GM11168 (cell line): ENCODE data around the gene EVA1B.

Experiments used
- in situ Hi-C: fragments of 300-500 bp; cut with MboI; formaldehyde crosslinking; loops from one replicate; pipeline ENCODE4 v1.12.0; 2022; ENCODE audit warnings: low sequenced_read_pairs; ENCODE audit not compliant: unreplicated experiment

EVA1B gene

DNA sequence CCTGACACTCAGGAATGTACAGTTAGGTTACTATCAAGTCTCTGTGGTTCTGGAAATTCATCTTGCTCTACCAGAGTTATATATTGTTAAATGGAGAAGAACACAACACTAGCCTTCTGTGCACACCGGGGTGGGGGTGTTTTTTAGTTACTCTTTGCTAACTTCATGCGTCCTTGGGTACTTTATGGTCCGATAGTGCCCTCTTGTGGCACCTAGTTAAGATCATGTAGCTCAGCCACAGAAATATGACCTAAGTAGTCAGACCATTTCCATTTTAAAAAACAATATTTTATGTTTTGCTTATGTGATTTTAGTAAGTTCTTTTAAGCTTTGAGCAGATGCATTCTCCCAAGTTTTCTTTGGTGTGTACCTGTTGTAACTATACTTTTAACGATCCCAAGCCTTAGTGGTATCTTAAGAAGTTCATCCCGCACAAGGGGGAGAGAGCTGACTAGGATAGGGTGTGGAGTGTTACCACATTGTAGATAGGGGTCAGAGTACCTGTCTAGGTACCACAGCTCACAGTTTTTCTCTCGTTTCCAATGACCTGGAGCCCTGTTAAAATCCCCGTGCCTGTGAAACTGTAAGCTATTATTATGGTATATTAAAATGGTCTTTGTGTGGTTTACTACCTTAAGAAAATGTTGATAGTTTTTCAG, 37.9 kb downstream of the EVA1B start:
- in situ Hi-C loops: loop anchor here (5.0 kb wide), 1 partner anchor 133 kb away; no protein-coding TSS in a partner anchor

DNA sequence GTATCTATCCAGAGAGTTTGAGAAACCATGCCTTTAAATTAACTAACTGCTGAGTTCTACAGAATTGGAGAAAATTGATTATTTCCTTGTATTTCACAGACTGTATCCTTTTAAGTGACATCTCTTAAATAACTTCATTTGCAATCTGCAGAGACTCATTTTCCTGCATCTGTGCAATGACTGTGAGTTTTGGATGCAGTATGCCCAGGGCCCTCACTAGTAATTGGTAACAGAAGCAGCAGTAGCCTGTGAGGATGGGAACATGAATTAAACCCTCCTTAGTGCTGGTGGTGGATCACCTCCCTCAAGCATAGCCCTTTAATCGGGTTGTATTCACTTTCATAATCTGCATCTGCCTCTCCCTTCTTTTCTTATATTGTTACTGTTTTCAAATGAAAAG, 38.9 kb downstream of the EVA1B start:
- in situ Hi-C loops: no loop called here

DNA sequence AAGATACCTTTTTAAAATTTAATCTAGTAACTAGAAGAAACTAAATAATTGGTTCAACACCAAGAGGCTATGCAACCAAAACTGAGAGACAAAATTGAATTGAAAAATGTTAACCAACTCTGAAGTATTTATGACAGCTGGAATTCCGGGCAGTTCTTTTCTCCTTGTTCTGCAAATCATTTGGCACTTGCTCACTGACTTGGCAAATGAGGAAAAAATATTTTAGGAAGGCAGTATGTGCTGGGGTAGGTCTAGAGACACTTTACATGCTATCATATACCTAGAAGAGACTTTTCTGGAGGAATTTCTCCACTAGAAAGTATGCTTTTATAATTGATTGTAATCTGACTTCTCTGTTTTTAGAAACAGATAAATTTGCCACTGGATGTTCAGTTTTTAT, 39.4 kb downstream of the EVA1B start:
- in situ Hi-C loops: no loop called here

DNA sequence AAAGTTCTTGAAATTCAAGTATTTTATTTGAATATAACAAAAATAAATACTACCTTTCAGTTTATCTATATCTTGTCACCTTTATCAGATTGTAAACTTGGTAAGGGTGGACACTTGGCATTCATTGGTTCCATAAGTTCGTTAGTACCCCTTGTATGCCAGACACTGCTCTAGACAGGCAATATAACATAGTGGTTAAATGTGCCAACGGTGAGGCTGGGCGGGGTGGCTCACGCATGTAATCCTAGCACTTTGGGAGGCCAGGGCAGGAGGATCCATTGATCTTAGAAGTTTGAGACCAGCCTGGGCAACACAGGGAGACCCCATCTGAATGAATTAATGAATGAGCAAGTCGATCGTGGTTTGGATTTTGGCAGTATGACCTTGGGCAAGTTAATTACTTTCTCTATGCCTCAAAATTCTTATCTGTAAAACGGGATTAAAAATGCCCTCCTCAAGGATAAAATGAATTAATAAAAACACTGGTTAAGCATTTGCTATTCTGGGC, 43.6 kb downstream of the EVA1B start:
- in situ Hi-C loops: no loop called here

DNA sequence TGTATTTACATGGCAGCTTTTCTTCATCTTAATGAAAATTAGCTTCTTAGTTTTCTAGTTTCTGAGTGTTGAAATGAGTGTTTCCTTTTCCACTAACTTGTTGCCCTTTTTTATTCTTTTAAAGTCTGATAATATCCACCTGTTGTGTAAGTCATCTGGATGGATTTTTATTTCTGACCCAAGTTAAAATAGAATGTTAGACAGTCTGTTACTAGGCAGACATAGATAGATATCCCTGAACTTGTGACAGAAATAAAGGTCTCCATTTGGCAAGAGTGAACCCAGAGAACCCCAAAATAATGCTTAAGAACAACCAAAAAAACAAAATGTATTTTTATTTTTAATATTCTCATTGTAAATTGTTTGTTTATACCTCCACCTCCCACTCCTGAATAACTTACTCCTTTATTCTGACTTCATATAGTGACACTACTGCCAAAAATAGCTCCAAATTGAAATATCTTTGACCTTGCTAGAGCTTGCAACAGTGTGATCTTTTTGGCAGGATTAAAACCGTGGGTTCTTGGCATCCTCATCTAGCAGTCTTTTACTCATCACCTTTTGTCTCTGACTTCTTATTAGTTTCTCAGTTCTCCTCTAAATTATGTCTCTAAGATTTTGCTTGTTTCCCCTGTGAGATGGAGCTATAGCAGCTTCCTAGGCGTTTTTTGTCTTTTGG, 44.2 kb downstream of the EVA1B start:
- in situ Hi-C loops: no loop called here

DNA sequence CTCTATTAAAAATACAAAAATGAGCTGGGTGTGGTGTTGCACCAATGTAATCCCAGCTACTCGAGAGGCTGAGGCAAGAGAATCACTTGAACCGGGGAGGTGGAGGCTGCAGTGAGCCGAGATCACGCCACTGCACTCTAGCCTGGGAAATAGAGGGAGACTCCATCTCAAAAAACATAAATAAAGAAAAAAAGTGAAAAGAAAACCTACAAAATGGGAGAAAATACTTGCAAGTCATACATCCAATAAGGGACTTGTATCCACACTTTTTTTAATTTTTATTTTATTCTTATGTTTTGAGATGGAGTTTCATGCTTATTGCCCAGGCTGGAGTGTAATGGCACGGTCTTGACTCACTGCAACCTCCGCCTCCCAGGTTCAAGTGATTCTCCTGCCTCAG, 46.8 kb downstream of the EVA1B start:
- in situ Hi-C loops: no loop called here

DNA sequence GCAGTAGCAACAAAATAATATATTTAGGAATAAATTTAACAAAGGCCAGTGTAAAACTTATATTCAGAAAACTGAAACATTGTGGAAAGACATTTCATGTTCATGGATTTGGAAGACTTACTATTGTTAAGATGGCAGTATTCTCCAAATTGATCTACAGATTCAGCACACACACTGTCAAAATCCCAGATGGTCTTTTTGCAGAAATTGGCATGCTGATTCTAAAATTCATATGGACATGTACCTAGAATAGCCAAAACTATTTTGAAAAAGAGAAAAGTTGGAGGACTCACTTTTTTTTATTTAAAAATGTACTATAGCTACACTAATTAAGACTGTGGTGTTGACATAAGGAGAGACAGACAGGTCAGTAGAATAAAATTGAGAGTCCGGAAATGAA, 49.2 kb downstream of the EVA1B start:
- in situ Hi-C loops: no loop called here

DNA sequence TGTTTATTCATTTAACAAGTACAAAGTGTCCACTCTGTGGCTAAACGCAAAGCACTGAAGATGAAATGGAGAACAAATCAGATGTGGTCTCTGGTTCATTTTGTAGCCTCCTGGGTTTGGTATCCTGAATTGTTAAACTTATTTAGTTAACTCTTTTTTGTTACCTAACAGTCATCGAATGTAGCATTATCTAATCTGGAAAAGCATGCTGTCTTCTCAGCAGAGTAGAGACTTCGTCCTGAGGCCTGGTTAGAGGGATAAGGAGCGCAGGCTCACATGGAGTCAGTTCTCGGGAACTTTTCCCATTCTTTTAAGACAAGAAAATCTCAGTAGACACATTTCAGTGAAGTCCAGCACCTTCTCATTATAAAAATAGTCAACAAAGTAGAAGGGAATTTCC, 50.4 kb downstream of the EVA1B start:
- in situ Hi-C loops: no loop called here
